Fibroblast of skin of right biceps (primary cell): ENCODE data around the gene PAH.

Source experiments
- DNase-seq: peaks from one replicate; pipeline ENCODE4 v3.0.0-alpha.2; 2013

Gene PAH

DNA sequence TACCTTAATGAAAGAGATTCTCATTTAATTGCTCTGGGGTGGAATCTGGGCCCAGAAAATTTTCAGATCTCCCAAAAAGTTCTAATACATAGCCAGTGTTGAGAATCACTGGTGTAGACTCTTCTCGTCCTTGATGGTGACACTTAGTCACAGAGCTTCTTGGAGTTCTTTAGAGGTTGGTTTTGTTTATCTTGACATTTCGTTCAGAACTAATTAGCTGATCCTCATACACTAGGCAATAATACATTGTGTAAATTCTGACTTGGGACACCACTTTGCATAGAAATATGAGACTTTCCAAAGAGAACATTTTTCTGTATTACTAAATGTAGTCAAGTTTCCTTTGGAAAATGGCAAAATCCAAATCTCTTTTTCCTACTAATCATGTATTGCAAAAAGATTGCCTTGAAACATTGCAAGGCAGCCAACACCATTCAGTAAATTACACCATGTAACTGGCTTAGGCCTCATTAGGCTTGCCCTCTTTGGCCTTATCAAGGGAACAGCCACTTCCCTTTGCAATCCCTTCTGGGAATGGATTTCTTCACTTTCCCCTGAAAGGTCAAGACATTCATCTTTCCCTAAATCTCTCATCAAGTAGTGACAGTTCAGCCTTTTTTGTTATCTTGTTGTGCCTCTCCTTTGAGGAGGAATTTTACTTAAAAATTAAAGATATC, 102.2 kb downstream of the PAH start:
- DNase-seq = no peak

DNA sequence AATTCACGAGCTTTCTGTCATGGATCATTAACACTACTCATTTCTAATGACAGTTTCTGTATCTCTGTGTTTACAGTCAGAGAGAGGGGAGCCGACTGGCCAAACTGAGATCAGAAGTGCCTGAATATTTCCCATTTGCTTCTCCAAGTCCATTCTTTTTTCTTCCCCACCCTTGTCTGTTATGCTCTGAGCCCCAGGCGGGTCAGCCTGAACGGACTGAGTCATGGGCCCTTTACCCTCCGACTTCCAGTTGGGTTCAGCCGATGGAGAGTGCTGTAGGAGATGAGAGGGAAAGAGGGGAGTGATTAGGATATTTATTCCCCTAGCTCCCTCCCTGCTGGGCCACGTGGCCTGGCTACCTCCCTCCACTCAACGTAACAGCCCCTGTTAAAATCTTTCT, 104.7 kb downstream of the PAH start:
- DNase-seq = no peak

DNA sequence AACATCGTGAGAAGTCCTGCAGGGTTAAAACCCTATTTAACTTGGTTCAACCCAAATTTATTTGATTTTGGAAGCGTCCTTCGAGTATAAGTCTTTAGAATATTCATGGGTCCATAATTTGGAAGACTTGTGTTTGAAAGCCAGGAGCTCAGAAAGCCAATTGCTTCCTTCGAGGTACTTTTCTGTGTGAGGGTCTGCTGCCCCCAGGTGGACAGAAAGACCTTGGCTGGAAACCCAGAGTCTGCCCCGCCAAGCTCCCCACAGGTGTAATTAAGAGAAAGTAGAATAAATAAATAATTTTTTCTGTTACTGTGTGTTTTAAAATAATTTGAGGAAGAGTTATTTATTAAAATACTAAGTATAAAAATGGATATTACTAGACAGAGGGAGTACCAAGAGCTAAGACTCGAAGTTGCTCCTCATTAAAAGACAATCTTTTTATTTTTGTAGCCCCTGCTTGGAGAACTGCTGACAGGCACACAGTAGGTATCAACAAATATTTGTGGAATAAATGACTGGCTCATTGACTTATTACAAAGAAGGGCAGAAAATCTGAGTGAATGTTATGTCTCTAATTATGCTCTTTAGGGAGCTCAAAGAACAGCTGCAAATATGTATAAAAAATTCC, 105.8 kb downstream of the PAH start:
- peak; percentile 4 for DNase-seq

- no peak for DNase-seq
Observed at GRCh38 chr12:102808412-102808811, 108.6 kb downstream of the PAH start.

DNA sequence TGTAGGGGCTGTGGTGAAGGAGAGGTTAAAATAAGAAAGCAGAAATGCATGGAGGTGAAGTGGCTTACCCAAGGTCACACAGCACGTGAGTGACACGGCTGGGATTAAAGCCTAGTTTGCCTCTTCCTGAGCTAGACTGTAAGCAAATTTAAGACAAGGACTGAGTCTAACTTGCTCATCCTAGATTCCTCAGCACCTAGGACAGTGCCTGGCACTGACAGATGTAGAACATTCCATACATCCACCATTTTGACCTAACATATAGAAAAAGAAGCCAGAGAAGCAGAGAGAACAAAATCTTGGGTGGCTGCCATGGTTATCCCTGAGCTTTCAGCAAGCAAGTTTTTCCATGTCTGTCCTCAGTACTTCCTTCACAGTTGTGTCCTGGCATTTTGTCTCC, 110.5 kb downstream of the PAH start:
- DNase-seq = no peak

DNA sequence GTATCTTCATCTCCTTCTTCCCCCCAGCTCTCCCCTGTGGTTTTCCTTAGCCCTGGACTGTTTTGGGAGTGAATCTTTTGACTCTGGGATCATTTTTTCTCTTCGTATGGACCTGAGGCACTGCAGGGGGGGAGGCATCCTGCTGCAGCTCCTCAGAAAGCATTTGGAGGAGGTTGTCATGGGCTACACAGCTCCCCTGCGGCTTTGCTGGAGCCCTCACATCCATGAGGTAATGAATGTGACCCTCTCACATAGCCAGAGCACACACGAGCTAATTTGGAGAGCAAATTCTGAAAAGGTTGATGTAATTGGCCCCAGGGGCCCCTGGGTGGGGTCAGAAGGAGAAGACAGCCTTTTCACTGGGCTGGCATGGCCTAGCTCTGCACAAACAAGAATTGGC, 110.9 kb downstream of the PAH start:
- no peak for DNase-seq

GRCh38 chr12:102800565-102800964, 116.5 kb downstream of the PAH start:
- DNase-seq = no peak

- DNase-seq = no peak
Observed at GRCh38 chr12:102799229-102799628, 117.8 kb downstream of the PAH start.

DNA sequence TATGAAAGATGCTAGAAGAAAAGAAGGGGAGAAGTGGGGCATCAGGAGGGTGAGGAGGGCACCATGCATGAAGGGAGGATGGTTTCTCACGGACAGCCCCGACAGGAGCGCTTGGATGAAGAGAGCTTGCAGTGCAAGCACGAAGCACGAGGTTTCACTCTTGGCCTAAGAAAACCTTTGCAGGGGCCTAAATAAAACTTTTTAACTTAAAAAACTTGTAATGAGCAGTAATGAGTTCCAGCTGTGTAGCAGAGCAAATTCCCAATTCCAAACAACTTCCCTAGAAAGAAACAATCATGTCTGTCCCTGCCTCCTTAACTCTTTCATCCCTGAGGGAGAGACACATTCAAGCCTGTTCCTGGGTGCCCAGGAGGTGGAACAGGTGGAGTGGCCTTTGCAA, 119.5 kb downstream of the PAH start:
- DNase-seq = no peak

DNA sequence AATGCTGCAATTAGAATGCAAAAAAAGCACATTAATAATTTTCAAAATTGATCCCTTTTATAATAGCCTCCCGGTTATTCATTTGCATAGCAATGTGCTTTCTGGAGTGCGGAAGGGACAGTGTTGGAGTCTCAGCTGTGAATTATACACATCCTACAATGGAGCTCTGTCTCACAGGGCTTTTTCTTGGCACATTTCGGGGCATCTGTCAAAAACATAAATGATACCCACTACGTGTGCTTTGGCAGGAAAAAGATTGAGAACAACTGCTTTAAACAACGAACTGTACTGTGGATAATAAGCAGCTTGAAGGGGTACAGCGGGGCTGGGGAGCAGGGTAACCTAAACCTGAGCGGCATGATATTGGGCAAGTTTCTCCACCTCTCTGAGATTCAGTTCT, 123.1 kb downstream of the PAH start:
- DNase-seq = no peak
